Nephron progenitor cell (in vitro differentiated cells): Measurements from ENCODE around the gene MAST2.

Experiments
- DNase-seq: peaks from one replicate; pipeline ENCODE4 v3.0.0; 2021
- H3K27ac Mint-ChIP-seq: 2 replicates; pipeline ENCODE4 v1.8.0; 2021; ENCODE audit warnings: mild to moderate bottlenecking, moderate library complexity, mixed read lengths
- H3K27me3 Mint-ChIP-seq: 2 replicates; pipeline ENCODE4 v1.8.0; 2021; ENCODE audit warnings: mild to moderate bottlenecking, low read depth, mixed read lengths; ENCODE audit not compliant: poor library complexity
- H3K36me3 Mint-ChIP-seq: 2 replicates; pipeline ENCODE4 v1.8.0; 2021; ENCODE audit warnings: low read depth, mixed read lengths
- H3K4me1 Mint-ChIP-seq: 2 replicates; pipeline ENCODE4 v1.8.0; 2021; ENCODE audit warnings: mixed read lengths
- H3K4me3 Mint-ChIP-seq: 2 replicates; pipeline ENCODE4 v1.8.0; 2021; ENCODE audit warnings: mild to moderate bottlenecking, moderate library complexity, mixed read lengths
- H3K9me3 Mint-ChIP-seq: 2 replicates; pipeline ENCODE4 v1.8.0; 2021; ENCODE audit warnings: mild to moderate bottlenecking, moderate library complexity, mixed read lengths
- TF ChIP-seq, protein P1 (sequence below): fragments of 200-600 bp; sonication (generic); IDR thresholded peaks from 2 replicates; pipeline ENCODE4 v1.5.0; 2021; ENCODE audit warnings: antibody characterized with exemption

The MAST2 gene

DNA sequence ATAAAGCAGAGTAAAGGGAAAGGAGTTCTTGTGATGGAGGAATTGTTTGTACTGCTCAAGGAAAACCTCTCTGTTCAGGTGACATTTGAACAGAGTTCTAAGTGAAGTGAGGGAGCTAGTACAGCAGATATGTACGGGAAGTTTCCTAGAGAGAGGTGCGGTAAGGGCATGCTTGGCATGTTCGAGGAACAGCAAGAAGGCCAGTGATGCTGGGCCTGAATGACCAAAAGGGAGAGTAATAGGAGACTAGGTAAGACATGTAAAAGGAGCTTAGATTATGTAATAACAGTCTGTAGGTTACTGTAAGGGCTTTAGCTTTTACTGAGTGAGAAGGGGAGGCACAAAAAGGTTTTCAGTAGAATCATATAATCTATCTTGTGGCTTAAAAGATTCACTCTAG lies 265.1 kb downstream of the MAST2 start:
- no peak overlapping the region for H3K4me3 Mint-ChIP-seq
- no peaks in the 10 kb centered on the region for H3K9me3 Mint-ChIP-seq
- no peak overlapping the region for H3K27ac Mint-ChIP-seq
- TF ChIP-seq, protein P1, sequence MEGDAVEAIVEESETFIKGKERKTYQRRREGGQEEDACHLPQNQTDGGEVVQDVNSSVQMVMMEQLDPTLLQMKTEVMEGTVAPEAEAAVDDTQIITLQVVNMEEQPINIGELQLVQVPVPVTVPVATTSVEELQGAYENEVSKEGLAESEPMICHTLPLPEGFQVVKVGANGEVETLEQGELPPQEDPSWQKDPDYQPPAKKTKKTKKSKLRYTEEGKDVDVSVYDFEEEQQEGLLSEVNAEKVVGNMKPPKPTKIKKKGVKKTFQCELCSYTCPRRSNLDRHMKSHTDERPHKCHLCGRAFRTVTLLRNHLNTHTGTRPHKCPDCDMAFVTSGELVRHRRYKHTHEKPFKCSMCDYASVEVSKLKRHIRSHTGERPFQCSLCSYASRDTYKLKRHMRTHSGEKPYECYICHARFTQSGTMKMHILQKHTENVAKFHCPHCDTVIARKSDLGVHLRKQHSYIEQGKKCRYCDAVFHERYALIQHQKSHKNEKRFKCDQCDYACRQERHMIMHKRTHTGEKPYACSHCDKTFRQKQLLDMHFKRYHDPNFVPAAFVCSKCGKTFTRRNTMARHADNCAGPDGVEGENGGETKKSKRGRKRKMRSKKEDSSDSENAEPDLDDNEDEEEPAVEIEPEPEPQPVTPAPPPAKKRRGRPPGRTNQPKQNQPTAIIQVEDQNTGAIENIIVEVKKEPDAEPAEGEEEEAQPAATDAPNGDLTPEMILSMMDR: no peak
- H3K27me3 Mint-ChIP-seq: no peaks in the 10 kb centered on the region
- H3K36me3 Mint-ChIP-seq: peaks cover 43% of the 10 kb centered on the region
- H3K4me1 Mint-ChIP-seq: no peaks in the 10 kb centered on the region
- no peak for DNase-seq

DNA sequence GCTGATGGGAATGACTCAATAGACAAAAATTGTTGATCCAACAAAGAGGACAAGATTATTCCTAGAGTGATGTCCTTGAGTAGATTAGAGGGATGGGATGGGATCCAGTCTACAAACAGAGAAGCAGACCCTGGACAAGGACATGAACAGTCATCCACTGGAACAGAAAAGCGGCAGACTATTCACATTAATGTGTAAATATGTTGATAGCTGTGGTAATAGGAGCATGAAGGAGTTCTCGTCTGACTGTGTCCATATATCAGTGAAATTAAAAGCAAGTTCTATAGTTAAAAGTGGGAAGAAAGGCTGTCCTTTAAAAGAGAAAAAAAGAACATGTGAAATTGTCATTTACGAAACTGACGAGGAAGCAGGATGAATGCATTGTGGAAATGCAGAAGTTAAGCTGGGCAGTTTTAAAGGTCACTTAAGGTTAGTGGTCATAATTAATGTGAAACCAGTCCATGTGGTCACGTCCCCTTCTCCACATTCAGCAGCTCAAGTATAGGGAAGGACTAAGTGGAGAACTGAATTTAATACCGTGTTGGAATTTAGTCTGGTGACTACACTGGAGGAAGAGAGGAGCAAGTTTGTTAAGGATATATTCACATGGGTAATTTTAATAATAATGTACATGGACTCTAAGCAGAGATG lies 266.9 kb downstream of the MAST2 start:
- no peak overlapping the region for H3K27ac Mint-ChIP-seq
- no peaks in the 10 kb centered on the region for H3K27me3 Mint-ChIP-seq
- no peak overlapping the region for H3K4me3 Mint-ChIP-seq
- no peaks in the 10 kb centered on the region for H3K9me3 Mint-ChIP-seq
- no peaks in the 10 kb centered on the region for H3K4me1 Mint-ChIP-seq
- peaks cover 44% of the 10 kb centered on the region for H3K36me3 Mint-ChIP-seq
- TF ChIP-seq, protein P1: no peak
- no peak for DNase-seq

DNA sequence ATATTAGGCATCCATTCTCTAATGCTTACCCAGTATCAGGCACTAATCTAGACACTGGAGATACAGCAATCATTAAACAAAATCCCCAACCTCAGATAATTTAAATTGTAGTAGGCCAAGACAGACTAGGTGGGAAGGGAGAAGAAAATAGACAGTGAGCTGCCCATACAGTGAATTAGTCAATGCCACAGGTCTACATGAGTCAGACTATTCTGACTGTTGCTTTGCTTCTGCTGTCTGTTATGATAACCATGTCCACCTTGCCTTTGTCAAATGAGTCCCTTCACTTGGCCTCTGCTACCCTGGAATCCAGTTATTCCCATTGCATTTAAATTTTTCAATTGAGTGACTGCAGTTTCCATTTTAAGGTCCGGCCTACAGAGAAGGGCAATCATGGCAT lies 269.6 kb downstream of the MAST2 start:
- H3K27me3 Mint-ChIP-seq: no peaks in the 10 kb centered on the region
- H3K4me1 Mint-ChIP-seq: no peaks in the 10 kb centered on the region
- no peak for DNase-seq
- H3K27ac Mint-ChIP-seq: no peak overlapping the region
- H3K36me3 Mint-ChIP-seq: peaks cover 57% of the 10 kb centered on the region
- no peaks in the 10 kb centered on the region for H3K9me3 Mint-ChIP-seq
- H3K4me3 Mint-ChIP-seq: no peak overlapping the region
- TF ChIP-seq, protein P1: no peak

DNA sequence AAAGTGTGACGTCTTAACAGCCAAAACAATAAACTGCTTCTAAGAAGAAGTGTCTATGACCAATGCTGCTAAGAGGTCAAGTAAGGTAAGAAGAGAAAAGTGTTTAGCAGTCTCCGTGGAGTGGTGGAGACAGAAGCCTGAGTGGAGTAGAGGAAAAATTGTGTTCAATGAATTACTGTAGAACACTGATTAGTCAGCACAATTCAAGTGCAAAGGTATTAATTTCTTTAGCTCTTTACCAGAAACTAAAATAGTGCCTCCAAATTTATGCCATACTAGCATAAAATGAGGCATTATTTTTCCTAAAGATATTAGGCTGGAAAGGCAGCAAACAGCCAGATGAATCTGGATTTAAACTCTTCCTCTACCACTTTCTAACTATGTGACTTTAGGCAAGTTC lies 272.9 kb downstream of the MAST2 start:
- H3K4me1 Mint-ChIP-seq: no peaks in the 10 kb centered on the region
- H3K4me3 Mint-ChIP-seq: no peak overlapping the region
- H3K27ac Mint-ChIP-seq: no peak overlapping the region
- TF ChIP-seq, protein P1: no peak
- H3K27me3 Mint-ChIP-seq: no peaks in the 10 kb centered on the region
- peaks cover 57% of the 10 kb centered on the region for H3K36me3 Mint-ChIP-seq
- H3K9me3 Mint-ChIP-seq: no peaks in the 10 kb centered on the region
- DNase-seq: no peak

DNA sequence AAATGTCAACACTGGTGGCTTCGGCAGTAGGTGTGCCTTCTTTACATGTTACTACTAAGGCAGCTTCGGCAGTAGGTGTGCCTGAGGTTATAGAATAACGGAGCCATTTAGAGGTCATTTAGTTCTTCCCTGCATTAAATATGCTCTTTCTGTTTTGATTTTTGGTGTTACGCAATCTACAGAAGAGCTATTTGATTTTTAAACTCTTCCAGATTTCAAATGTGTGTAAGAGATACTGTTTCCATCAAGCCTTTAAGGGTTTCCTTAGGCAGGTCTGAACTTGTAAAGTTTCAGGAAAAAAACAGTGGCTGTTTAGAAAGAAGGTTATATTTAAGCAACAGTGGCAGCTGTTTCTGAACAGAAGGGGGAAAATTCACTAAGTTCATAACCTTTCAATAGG lies 274.2 kb downstream of the MAST2 start:
- TF ChIP-seq, protein P1: no peak
- Mint-ChIP-seq H3K36me3 (peaks cover 53% of the 10 kb centered on the region), H3K4me3 (no peak overlapping the region), H3K27me3 (no peaks in the 10 kb centered on the region), H3K9me3 (peaks cover 6% of the 10 kb centered on the region), H3K4me1 (no peaks in the 10 kb centered on the region), H3K27ac (no peak overlapping the region)
- no peak for DNase-seq

DNA sequence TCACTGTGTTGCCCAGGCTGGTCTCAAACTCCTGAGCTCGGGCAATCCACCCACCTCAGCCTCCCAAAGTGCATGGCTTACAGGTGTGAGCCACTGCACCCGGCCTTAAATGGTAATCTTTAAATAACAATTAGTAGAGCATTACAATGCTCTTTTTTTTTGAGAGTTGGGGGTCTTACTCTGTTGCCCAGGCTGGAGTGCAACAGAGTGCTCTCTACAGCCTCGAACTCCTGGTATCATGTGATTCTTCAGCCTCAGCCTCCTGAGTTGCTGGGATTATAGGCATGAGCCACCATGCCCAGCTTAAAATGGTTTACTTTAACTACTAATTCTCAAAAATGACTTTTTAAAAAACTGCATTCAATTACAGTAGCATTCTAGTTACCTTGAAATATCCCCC lies 276.8 kb downstream of the MAST2 start:
- no peak overlapping the region for H3K4me3 Mint-ChIP-seq
- DNase-seq: no peak
- H3K36me3 Mint-ChIP-seq: peaks cover 55% of the 10 kb centered on the region
- H3K4me1 Mint-ChIP-seq: no peaks in the 10 kb centered on the region
- TF ChIP-seq, protein P1: no peak
- H3K27me3 Mint-ChIP-seq: no peaks in the 10 kb centered on the region
- no peak overlapping the region for H3K27ac Mint-ChIP-seq
- peaks cover 19% of the 10 kb centered on the region for H3K9me3 Mint-ChIP-seq
